IMR-90 (cell line): ENCODE results near the gene SFTA2. TPM values are rescaled to one million over a fixed set of nuclear protein-coding genes. Genes with fewer than 3 reads are reported as not detected.

Experiments used
- ATAC-seq: fragments of 200-7000 bp; cut with Tn5 transposase; 2 replicates; pipeline ENCODE4 v1.9.1; 2020; ENCODE audit warnings: low read depth, mild to moderate bottlenecking, moderate library complexity
- BruUV-seq: library from RNA; stranded (reverse); fragments of 400-500 nt; replicated peaks from 2 replicates; lab custom pipeline; 2021; lab: Mats Ljungman, UMichigan
- CTCF ChIA-PET: fragments of 300-600 bp; formaldehyde crosslinking; extraction: SDS; loops from one replicate; lab custom pipeline; 2021; ENCODE audit warnings: antibody characterized with exemption; lab: Yijun Ruan, JAX
- POLR2A ChIA-PET: fragments of 300-600 bp; sonication (Branson Sonifier 250); formaldehyde crosslinking; loops from one replicate; lab custom pipeline; 2022; ENCODE audit warnings: antibody characterized with exemption; ENCODE audit not compliant: unreplicated experiment; lab: Charles Lee
- DNase-seq: peaks from one replicate; pipeline ENCODE4 v3.0.0; 2013
- H2AFZ ChIP-seq: replicated peaks from 2 replicates; pipeline ENCODE3; 2013; ENCODE audit warnings: low read length, mild to moderate bottlenecking; ENCODE audit not compliant: poor library complexity
- H2AK5ac ChIP-seq: 2 replicates; pipeline ENCODE4 v1.6.1; 2013; ENCODE audit warnings: low read depth, low read length, inconsistent platforms
- H2AK9ac ChIP-seq: replicated peaks from 2 replicates; pipeline ENCODE3; 2013; ENCODE audit warnings: mild to moderate bottlenecking, low read depth, low read length, moderate library complexity; ENCODE audit not compliant: poor library complexity
- H2BK120ac ChIP-seq: 2 replicates; pipeline ENCODE4 v1.6.1; 2013; ENCODE audit warnings: low read depth, low read length, inconsistent platforms
- H2BK15ac ChIP-seq: 3 replicates; pipeline ENCODE4 v1.6.1; 2013; ENCODE audit warnings: low read depth, low read length, inconsistent platforms
- H2BK20ac ChIP-seq: 2 replicates; pipeline ENCODE4 v1.6.1; 2013; ENCODE audit warnings: low read depth, mild to moderate bottlenecking, inconsistent platforms, low read length, moderate library complexity
- H2BK5ac ChIP-seq: 2 replicates; pipeline ENCODE4 v1.6.1; 2013; ENCODE audit warnings: mild to moderate bottlenecking, low read depth, low read length, inconsistent platforms; ENCODE audit not compliant: poor library complexity, severe bottlenecking
- H3K14ac ChIP-seq: replicated peaks from 2 replicates; pipeline ENCODE4 v1.6.1; 2013; ENCODE audit warnings: low read depth, low read length, inconsistent platforms
- H3K18ac ChIP-seq: 2 replicates; pipeline ENCODE4 v1.6.1; 2013; ENCODE audit warnings: low read depth, low read length, control low read depth
- H3K23ac ChIP-seq: 2 replicates; pipeline ENCODE4 v1.6.1; 2013; ENCODE audit warnings: low read depth, low read length, inconsistent platforms
- H3K27ac ChIP-seq: 2 replicates; pipeline ENCODE4 v1.5.1; 2013; ENCODE audit warnings: mild to moderate bottlenecking, control low read depth, low read length; ENCODE audit not compliant: insufficient read depth
- H3K27me3 ChIP-seq: 2 replicates; pipeline ENCODE4 v1.6.1; 2013; ENCODE audit warnings: low read length; ENCODE audit not compliant: control insufficient read depth, insufficient read depth
- H3K36me3 ChIP-seq: 2 replicates; pipeline ENCODE4 v1.6.1; 2013; ENCODE audit warnings: low read length, mixed read lengths; ENCODE audit not compliant: control insufficient read depth, insufficient read depth
- H3K4ac ChIP-seq: 2 replicates; pipeline ENCODE4 v1.6.1; 2013; ENCODE audit warnings: low read depth, low read length, inconsistent platforms
- H3K4me1 ChIP-seq: 2 replicates; pipeline ENCODE4 v1.6.1; 2013; ENCODE audit warnings: low read length, mixed read lengths; ENCODE audit not compliant: control insufficient read depth, insufficient read depth
- H3K4me2 ChIP-seq: 2 replicates; pipeline ENCODE4 v1.6.1; 2013; ENCODE audit warnings: low read depth, mild to moderate bottlenecking, control low read depth, low read length, moderate library complexity
- H3K4me3 ChIP-seq: 2 replicates; pipeline ENCODE4 v1.5.1; 2013; ENCODE audit warnings: low read depth, mild to moderate bottlenecking, control low read depth, low read length, moderate library complexity; ENCODE audit not compliant: insufficient read depth
- H3K56ac ChIP-seq: 2 replicates; pipeline ENCODE4 v1.6.1; 2013; ENCODE audit warnings: low read length, inconsistent platforms; ENCODE audit not compliant: insufficient read depth; ENCODE audit errors: extremely low read depth
- H3K79me1 ChIP-seq, 2 experiments: 2 replicates each; pipeline ENCODE4 v1.6.1; 2013; ENCODE audit warnings: low read length in 2 of 2, inconsistent platforms in 1 of 2, low read depth in 1 of 2
- H3K9ac ChIP-seq: 2 replicates; pipeline ENCODE4 v1.6.1; 2013; ENCODE audit warnings: low read depth, low read length, control low read depth
- H3K9me1 ChIP-seq: 2 replicates; pipeline ENCODE4 v1.6.1; 2013; ENCODE audit warnings: low read length, inconsistent platforms; ENCODE audit not compliant: insufficient read depth
- H3K9me3 ChIP-seq: 2 replicates; pipeline ENCODE4 v1.6.1; 2013; ENCODE audit warnings: low read length; ENCODE audit not compliant: control insufficient read depth, insufficient read depth
- H4K20me1 ChIP-seq: 2 replicates; pipeline ENCODE4 v1.6.1; 2013; ENCODE audit warnings: low read length, inconsistent platforms; ENCODE audit not compliant: insufficient read depth
- H4K5ac ChIP-seq: 2 replicates; pipeline ENCODE4 v1.6.1; 2013; ENCODE audit warnings: mild to moderate bottlenecking, low read depth, low read length, control low read depth
- H4K8ac ChIP-seq, 2 experiments: 2 replicates each; pipeline ENCODE4 v1.6.1; 2013; ENCODE audit warnings: low read depth in 2 of 2, low read length in 2 of 2, control low read depth in 1 of 2, inconsistent platforms in 1 of 2
- H4K91ac ChIP-seq: 2 replicates; pipeline ENCODE4 v1.6.1; 2013; ENCODE audit warnings: low read depth, low read length, inconsistent platforms; ENCODE audit not compliant: insufficient read depth
- BHLHE40 ChIP-seq: fragments of 150-350 bp; IDR thresholded peaks from 2 replicates; pipeline ENCODE4 v1.6.1; 2016; ENCODE audit warnings: mild to moderate bottlenecking, low read depth, low read length
- CEBPB ChIP-seq: IDR thresholded peaks from 2 replicates; pipeline ENCODE4 v1.6.1; 2012; ENCODE audit warnings: low read depth, low read length, improper control_type of control experiment
- CHD1 ChIP-seq: IDR thresholded peaks from 2 replicates; pipeline ENCODE4 v1.6.1; 2012; ENCODE audit warnings: low read depth, low read length, improper control_type of control experiment
- CTCF ChIP-seq: conservative IDR thresholded peaks from 2 replicates; pipeline ENCODE4 v1.5.1; 2012; ENCODE audit warnings: mild to moderate bottlenecking, low read depth, low read length, improper control_type of control experiment
- ELK1 ChIP-seq: fragments of 150-350 bp; IDR thresholded peaks from 2 replicates; pipeline ENCODE4 v1.6.1; 2016; ENCODE audit warnings: low read depth, mild to moderate bottlenecking, low read length, moderate library complexity, borderline replicate concordance
- FOS ChIP-seq: fragments of 150-350 bp; IDR thresholded peaks from 2 replicates; pipeline ENCODE4 v1.6.1; 2016; ENCODE audit warnings: low read depth, low read length
- MAFK ChIP-seq: IDR thresholded peaks from 2 replicates; pipeline ENCODE4 v1.6.1; 2012; ENCODE audit warnings: low read depth, low read length, improper control_type of control experiment
- MAZ ChIP-seq: IDR thresholded peaks from 2 replicates; pipeline ENCODE4 v1.6.1; 2012; ENCODE audit warnings: low read depth, mild to moderate bottlenecking, low read length, improper control_type of control experiment, moderate library complexity, borderline replicate concordance
- MXI1 ChIP-seq: IDR thresholded peaks from 2 replicates; pipeline ENCODE4 v1.6.1; 2012; ENCODE audit warnings: low read depth, mild to moderate bottlenecking, low read length, moderate library complexity, borderline replicate concordance
- NFE2L2 ChIP-seq: fragments of 150-350 bp; IDR thresholded peaks from 2 replicates; pipeline ENCODE4 v1.6.1; 2016; ENCODE audit warnings: low read depth, mild to moderate bottlenecking, low read length
- POLR2A ChIP-seq: IDR thresholded peaks from 2 replicates; pipeline ENCODE4 v1.6.1; 2012; ENCODE audit warnings: mild to moderate bottlenecking, low read depth, low read length
- RAD21 ChIP-seq: IDR thresholded peaks from 2 replicates; pipeline ENCODE4 v1.6.1; 2012; ENCODE audit warnings: low read length, improper control_type of control experiment
- RCOR1 ChIP-seq: IDR thresholded peaks from 2 replicates; pipeline ENCODE4 v1.6.1; 2012; ENCODE audit warnings: mild to moderate bottlenecking, low read length, improper control_type of control experiment; ENCODE audit not compliant: insufficient replicate concordance
- RFX5 ChIP-seq: IDR thresholded peaks from 2 replicates; pipeline ENCODE4 v1.8.0; 2012; ENCODE audit warnings: low read depth, mild to moderate bottlenecking, low read length, moderate library complexity
- SMC3 ChIP-seq: fragments of 150-350 bp; IDR thresholded peaks from 2 replicates; pipeline ENCODE4 v1.6.1; 2016; ENCODE audit warnings: low read depth, mild to moderate bottlenecking, antibody characterized with exemption, low read length, moderate library complexity
- WGBS, 2 experiments: methylation state at CpG; one replicate each; pipeline versions ENCODE4 v1.1.5 to v1.1.7; 2013; ENCODE audit warnings: missing lambda C conversion rate in 2 of 2; ENCODE audit not compliant: insufficient read length in 1 of 2; ENCODE audit errors: extremely low coverage in 2 of 2; 5-methylcytosine and 5-hydroxymethylcytosine counted together
- dilution Hi-C: fragments of 300-500 bp; cut with HindIII; formaldehyde crosslinking; loops from one replicate; pipeline ENCODE4 v1.14.3; 2018; ENCODE audit warnings: low sequenced_read_pairs; ENCODE audit not compliant: unreplicated experiment
- in situ Hi-C: fragments of 300-500 bp; cut with MboI; formaldehyde crosslinking; loops from 3 replicates; pipeline ENCODE4 v1.14.3; 2019; ENCODE audit warnings: low sequenced_read_pairs, inconsistent platforms, mixed read lengths
- intact Hi-C: fragments of 100-400 bp; cut with micrococcal nuclease; formaldehyde crosslinking; loops from 2 replicates; pipeline ENCODE4 v1.10.0; 2022
- polyA plus RNA-seq, 3 experiments: library from polyadenylated mRNA; depleted of rRNA; stranded (reverse); fragments of >200 nt; gene quantifications; 2 replicates each; pipeline ENCODE4 v1.2.3, GENCODE V29; 2012; ENCODE audit warnings: low replicate concordance in 1 of 3
- total RNA-seq: library from RNA; depleted of rRNA; stranded (reverse); fragments of >200 nt; gene quantifications from 2 replicates; pipeline ENCODE4 v1.2.3, GENCODE V29; 2012
- TF ChIP-seq, protein P1 (sequence below): fragments of 150-350 bp; IDR thresholded peaks from 2 replicates; pipeline ENCODE4 v1.6.1; 2017; ENCODE audit warnings: mild to moderate bottlenecking, antibody characterized with exemption, low read length, low read depth

The SFTA2 gene
- total and polyA plus RNA-seq, 2 of the 4 experiments (the other 2 are of a cell fraction) = not detected

- no peak overlapping the region for H2BK5ac ChIP-seq
- H3K79me1 ChIP-seq = no peaks in the 10 kb centered on the region
- no peak overlapping the region for H3K56ac ChIP-seq
- H3K18ac ChIP-seq = no peak overlapping the region
- no peak overlapping the region for H3K4me3 ChIP-seq
- no peaks in the 10 kb centered on the region for H3K36me3 ChIP-seq
- H3K9ac ChIP-seq = no peak overlapping the region
- intact Hi-C loops = no loop called here
- TF ChIP-seq MXI1 (no peak), RAD21 (no peak), SMC3 (no peak), CHD1 (no peak), CTCF (no peak), RCOR1 (no peak), ELK1 (no peak), MAZ (no peak), FOS (no peak), RFX5 (no peak), POLR2A (no peak), BHLHE40 (no peak), NFE2L2 (no peak), CEBPB (no peak), MAFK (no peak)
- TF ChIP-seq, protein P1, sequence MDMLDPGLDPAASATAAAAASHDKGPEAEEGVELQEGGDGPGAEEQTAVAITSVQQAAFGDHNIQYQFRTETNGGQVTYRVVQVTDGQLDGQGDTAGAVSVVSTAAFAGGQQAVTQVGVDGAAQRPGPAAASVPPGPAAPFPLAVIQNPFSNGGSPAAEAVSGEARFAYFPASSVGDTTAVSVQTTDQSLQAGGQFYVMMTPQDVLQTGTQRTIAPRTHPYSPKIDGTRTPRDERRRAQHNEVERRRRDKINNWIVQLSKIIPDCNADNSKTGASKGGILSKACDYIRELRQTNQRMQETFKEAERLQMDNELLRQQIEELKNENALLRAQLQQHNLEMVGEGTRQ = no peak
- POLR2A ChIA-PET = no interaction called here
- no peak overlapping the region for H4K8ac ChIP-seq
- H3K27ac ChIP-seq = no peak overlapping the region
- no peak overlapping the region for H4K91ac ChIP-seq
- no peak for DNase-seq
- no peaks in the 10 kb centered on the region for H4K20me1 ChIP-seq
- no TSS peak for BruUV-seq
- peaks cover 53% of the 10 kb centered on the region for H3K27me3 ChIP-seq
- no peak for ATAC-seq
- CTCF ChIA-PET = interaction anchor here (1.1 kb wide), 1 partner anchor 141 kb away, joined by 3 read pairs; no protein-coding TSS in a partner anchor
- no peak overlapping the region for H3K4ac ChIP-seq
- dilution Hi-C loops = no loop called here
- H2AFZ ChIP-seq = no peak overlapping the region
- H3K14ac ChIP-seq = no peak overlapping the region
- H2AK9ac ChIP-seq = no peak overlapping the region
- no CpG with 5 or more reads among the region's 4 CpGs for WGBS, 2 experiments
- no peak overlapping the region for H3K23ac ChIP-seq
- no peak overlapping the region for H3K4me2 ChIP-seq
- H2BK20ac ChIP-seq = no peak overlapping the region
- peaks cover 10% of the 10 kb centered on the region for H3K9me1 ChIP-seq
- H4K5ac ChIP-seq = no peak overlapping the region
- no peak overlapping the region for H2AK5ac ChIP-seq
- H3K4me1 ChIP-seq = peaks cover 1% of the 10 kb centered on the region; the same call in 1 of the 2 replicates
- no peak overlapping the region for H2BK120ac ChIP-seq
- no peaks in the 10 kb centered on the region for H3K9me3 ChIP-seq
- H2BK15ac ChIP-seq = no peak overlapping the region
- in situ Hi-C loops = no loop called here
These were observed 6.8 kb upstream of the SFTA2 start for GRCh38 chr6:30938730-30939129.
